HG03342 (cell line): ENCODE data around the gene CDC42EP2.

ENCODE experiments used
- ATAC-seq: cut with Tn5 transposase; IDR thresholded peaks from one replicate; pipeline ENCODE4 v1.9.1; 2021; ENCODE audit warnings: mild to moderate bottlenecking, moderate library complexity; ENCODE audit not compliant: unreplicated experiment

The CDC42EP2 gene

DNA sequence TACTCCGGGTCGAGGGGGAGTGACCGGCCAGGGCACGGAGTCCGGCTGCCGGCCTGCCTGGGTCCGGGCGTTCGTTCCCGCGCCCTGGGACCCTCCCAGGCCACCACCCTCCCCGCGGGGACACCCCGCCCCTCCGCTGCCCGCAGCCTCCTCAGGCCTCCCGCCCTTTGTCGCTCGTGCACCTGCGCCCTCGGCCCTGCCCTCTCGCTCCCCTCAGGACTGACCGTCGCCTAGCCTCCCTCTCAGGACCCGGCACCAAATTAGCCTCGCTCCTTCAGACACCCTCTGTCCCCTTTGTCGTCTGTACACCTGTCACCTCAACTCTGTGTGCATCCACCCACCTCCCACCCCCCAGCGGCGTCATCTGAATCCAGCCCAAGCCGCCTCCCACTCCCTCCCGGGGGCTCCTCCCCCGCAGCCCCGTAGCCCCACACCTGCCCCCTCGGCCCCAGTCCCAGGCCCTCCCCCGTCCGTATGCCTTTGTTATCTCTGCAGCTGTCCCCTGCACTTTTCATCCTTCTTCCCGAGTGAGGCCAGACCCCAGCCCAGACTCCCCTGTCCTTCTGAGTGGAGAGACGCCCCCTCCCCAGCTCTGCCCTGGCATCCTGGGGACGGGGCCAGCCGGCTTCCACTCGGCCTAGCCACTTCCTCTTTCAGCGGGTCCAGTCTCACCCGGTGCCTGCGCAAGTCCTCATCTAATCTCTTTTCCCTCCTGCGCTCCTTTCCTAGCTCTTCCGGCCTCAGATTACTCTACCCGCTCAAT lies 40.5 kb downstream of the CDC42EP2 start:
- peak; percentile 31 for ATAC-seq

DNA sequence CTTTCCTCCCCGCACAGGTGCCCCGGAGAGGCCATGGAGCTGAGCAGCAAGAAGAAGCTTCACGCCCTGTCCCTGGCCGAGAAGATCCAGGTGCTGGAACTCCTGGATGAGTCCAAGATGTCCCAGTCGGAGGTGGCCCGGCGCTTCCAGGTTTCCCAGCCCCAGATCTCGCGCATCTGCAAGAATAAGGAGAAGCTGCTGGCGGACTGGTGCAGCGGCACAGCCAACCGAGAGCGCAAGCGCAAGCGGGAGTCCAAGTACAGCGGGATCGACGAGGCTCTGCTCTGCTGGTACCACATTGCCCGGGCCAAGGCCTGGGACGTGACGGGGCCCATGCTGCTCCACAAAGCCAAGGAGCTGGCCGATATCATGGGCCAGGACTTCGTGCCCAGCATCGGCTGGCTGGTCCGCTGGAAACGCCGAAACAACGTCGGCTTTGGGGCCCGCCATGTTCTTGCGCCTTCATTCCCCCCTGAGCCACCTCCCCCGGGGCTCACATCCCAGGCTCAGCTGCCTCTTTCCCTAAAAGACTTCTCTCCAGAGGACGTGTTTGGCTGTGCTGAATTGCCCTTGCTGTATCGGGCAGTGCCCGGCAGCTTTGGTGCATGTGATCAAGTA lies 41.2 kb downstream of the CDC42EP2 start:
- no peak for ATAC-seq

DNA sequence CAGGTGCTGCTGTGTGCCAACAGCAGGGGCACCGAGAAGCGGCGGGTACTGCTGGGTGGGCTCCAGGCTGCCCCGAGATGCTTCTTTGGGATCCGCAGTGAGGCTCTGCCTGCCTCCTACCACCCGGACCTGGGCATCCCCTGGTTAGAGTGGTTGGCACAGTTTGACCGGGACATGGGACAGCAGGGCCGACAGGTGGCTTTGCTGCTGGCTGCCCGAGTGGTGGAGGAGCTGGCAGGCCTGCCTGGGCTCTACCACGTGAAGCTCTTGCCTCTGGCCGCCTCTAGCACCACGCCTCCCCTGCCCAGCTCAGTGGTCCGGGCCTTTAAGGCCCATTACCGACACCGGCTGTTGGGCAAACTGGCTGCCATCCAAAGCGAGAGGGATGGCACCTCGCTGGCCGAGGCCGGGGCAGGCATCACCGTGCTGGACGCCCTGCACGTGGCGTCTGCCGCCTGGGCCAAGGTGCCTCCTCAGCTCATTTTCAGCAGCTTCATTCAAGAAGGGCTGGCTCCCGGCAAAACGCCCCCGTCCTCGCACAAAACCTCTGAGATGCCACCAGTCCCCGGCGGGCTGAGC lies 41.8 kb downstream of the CDC42EP2 start:
- no peak for ATAC-seq

DNA sequence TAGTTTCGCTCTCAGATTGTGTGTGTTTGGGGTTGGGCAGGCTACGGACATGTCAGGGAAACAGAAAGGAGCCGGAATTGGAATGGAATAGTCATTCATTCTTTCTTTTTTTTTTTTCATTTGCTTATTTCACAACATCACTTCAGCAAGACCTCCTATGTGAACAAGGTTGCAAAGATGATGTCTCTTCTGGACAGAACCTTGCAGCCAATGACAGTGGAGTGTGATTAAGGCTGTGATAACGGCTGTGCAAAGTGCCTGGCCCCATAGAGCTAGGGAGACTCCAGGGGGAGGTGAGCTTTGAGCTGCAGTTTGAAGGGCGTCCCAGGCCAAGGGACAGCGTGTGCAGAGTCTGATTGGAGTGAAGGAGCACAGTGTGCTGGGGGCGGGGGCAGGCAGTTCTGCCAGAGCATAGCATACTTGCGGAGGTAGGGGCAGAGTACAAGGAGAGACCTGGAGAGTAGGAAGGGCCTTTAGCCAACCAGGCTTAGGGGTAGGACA lies 43.2 kb downstream of the CDC42EP2 start:
- ATAC-seq: no peak

DNA sequence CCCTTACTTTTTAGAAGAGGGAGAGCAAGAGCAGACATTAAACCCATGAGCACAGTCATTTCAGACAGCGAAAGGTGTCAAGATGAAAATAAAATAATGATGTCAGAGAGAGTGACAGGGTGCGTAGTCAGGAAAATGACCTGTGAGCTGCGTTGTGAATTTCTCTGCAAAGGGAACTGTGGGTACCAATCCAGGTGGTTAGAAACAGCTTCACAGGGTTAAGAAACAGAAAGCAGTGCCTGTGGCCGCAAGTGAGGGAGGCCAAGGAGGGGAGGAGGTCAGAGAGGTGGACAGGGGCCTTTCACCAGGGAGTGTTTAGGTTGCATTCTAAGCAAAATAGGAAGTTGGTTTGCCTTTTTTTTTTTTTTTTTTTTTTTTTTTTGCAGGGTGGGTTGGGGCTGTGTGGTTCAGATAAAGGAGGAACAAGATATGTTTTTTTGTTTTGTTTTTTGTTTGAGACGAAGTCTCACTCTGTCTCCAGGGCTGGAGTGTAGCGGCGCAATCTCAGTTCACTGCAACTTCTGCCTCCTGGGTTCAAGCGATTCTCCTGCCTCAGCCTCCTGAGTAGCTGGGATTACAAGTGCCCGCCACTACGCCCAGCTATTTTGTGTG lies 47.8 kb downstream of the CDC42EP2 start:
- ATAC-seq: no peak

DNA sequence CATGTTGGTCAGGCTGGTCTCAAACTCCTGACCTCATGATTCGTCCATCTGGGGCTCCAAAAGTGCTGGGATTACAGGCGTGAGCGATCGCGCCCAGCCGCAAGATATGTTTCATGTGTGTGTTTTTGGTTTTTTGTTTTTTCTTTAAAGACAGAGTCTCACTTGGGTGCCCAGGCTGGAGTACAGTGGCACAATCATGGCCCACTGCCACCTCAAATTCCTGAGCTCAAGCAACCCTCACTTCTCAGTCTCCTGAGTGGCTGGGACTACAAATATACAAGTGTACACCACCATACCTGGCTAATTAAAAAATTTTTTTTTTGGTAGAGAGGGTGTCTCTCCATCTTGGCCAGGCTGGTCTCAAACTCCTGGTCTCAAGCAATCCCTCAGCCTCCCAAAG lies 48.3 kb downstream of the CDC42EP2 start:
- ATAC-seq: no peak

DNA sequence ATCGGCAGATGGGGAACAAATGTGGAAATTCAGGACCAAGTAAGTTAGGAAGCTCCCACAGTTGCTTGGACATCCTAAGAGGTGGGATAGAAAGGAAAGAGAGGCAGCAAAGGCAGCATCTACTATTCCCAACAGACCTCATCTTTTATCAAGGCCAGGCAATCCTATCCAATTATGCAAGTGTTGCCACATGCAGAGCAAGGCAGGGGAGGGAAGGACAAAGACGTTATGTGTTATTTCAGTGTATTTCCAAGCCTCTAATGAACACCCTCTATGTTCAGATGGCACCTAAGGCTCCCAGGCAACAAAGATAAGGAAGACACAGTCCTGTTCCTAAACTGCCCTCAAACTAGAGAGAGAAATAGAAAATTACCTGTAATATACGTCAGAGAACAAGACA lies 49.1 kb downstream of the CDC42EP2 start:
- no peak for ATAC-seq

DNA sequence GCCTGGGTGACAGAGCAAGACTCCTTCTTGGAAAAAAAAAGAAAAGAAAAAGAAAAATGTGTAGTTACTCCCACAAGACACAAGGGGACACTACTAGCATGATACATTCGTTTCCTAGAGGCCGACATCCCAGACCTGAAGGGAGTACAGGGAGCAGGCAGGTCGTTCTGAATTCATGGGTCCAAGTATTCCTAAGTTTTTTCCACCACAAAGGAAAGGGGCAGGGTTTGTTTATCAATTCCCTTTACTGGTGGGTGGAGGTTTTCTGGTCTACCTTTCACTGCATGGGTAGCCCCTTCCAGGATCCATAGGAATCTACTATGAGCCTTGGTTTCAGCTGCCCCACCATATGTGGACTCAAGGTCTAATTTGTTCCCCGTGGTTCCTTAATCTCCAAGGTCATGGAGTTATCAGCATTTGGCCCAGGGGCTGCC lies 51.7 kb downstream of the CDC42EP2 start:
- no peak for ATAC-seq

DNA sequence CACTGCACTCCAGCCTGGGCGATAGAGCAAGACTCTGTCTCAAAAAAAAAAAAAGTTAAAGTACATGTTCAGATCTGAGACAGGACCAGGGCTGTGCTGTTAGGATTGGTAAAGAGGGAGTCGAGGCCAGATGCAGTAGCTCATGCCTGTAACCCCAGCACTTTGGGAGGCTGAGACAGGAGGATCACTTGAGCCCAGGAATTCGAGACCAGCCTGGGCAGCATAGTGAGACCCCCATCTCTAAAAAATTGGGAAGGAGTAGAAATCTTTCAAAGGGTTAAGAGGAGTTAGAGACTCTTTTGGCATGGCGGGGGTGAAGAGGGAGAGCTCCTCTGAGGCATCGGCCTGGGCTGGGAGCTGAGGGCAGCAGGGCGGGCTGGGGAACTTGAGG lies 56.0 kb downstream of the CDC42EP2 start:
- no peak for ATAC-seq
